ENCODE data around the gene TRPM8.

The TRPM8 gene

GRCh38 chr2:233991196-233991595 is 74.0 kb downstream of the TRPM8 start:
- Histone ChIP-seq H3K4me2 (ENCODE audit: low read length) (no peak overlapping the region), H3K9me3 (replicated peaks; ENCODE audit: low read length) (no peaks in the 10 kb centered on the region), H3K4me3 (ENCODE audit: low read length) (no peak overlapping the region), H3K36me3 (ENCODE audit: insufficient read depth, low read length) (no peaks in the 10 kb centered on the region), H3K9ac (ENCODE audit: low read depth, low read length) (no peak overlapping the region), H3K27me3 (ENCODE audit: control insufficient read depth, insufficient read depth, low read length) (peaks cover 4% of the 10 kb centered on the region), H3K4me1 (ENCODE audit: control insufficient read depth, insufficient read depth, low read length) (no peaks in the 10 kb centered on the region)

GRCh38 chr2:233992513-233993217 is 75.5 kb downstream of the TRPM8 start:
- H3K9me3 ChIP-seq (replicated peaks; ENCODE audit: low read length), result no peaks in the 10 kb centered on the region
- peaks cover 4% of the 10 kb centered on the region for H3K27me3 ChIP-seq (ENCODE audit: control insufficient read depth, insufficient read depth, low read length)
- no peak overlapping the region for H3K9ac ChIP-seq (ENCODE audit: low read depth, low read length)
- H3K4me1 ChIP-seq (ENCODE audit: control insufficient read depth, insufficient read depth, low read length), result no peaks in the 10 kb centered on the region
- H3K4me2 ChIP-seq (ENCODE audit: low read length), result no peak overlapping the region
- H3K36me3 ChIP-seq (ENCODE audit: insufficient read depth, low read length), result no peaks in the 10 kb centered on the region
- H3K4me3 ChIP-seq (ENCODE audit: low read length), result no peak overlapping the region

- Histone ChIP-seq H3K9me3 (replicated peaks; ENCODE audit: low read length) (no peaks in the 10 kb centered on the region), H3K4me3 (ENCODE audit: low read length) (no peak overlapping the region), H3K4me1 (ENCODE audit: control insufficient read depth, insufficient read depth, low read length) (no peaks in the 10 kb centered on the region), H3K27me3 (ENCODE audit: control insufficient read depth, insufficient read depth, low read length) (peaks cover 4% of the 10 kb centered on the region), H3K9ac (ENCODE audit: low read depth, low read length) (no peak overlapping the region), H3K36me3 (ENCODE audit: insufficient read depth, low read length) (no peaks in the 10 kb centered on the region), H3K4me2 (ENCODE audit: low read length) (no peak overlapping the region)
Observed at GRCh38 chr2:233993461-233993860, 76.3 kb downstream of the TRPM8 start.

- Histone ChIP-seq H3K4me1 (ENCODE audit: control insufficient read depth, insufficient read depth, low read length) (no peaks in the 10 kb centered on the region), H3K36me3 (ENCODE audit: insufficient read depth, low read length) (no peaks in the 10 kb centered on the region), H3K27me3 (ENCODE audit: control insufficient read depth, insufficient read depth, low read length) (peaks cover 4% of the 10 kb centered on the region), H3K4me2 (ENCODE audit: low read length) (no peak overlapping the region), H3K9ac (ENCODE audit: low read depth, low read length) (no peak overlapping the region), H3K4me3 (ENCODE audit: low read length) (no peak overlapping the region), H3K9me3 (replicated peaks; ENCODE audit: low read length) (no peaks in the 10 kb centered on the region)
Observed at GRCh38 chr2:233994151-233994550, 77.0 kb downstream of the TRPM8 start.

GRCh38 chr2:233996000-233996399 is 78.8 kb downstream of the TRPM8 start:
- H3K4me3 ChIP-seq (ENCODE audit: low read length), result no peak overlapping the region
- H3K36me3 ChIP-seq (ENCODE audit: insufficient read depth, low read length), result no peaks in the 10 kb centered on the region
- H3K4me2 ChIP-seq (ENCODE audit: low read length), result no peak overlapping the region
- H3K27me3 ChIP-seq (ENCODE audit: control insufficient read depth, insufficient read depth, low read length), result peaks cover 4% of the 10 kb centered on the region
- H3K9ac ChIP-seq (ENCODE audit: low read depth, low read length), result no peak overlapping the region
- H3K9me3 ChIP-seq (replicated peaks; ENCODE audit: low read length), result no peaks in the 10 kb centered on the region
- no peaks in the 10 kb centered on the region for H3K4me1 ChIP-seq (ENCODE audit: control insufficient read depth, insufficient read depth, low read length)

- Histone ChIP-seq H3K4me2 (ENCODE audit: low read length) (no peak overlapping the region), H3K4me1 (ENCODE audit: control insufficient read depth, insufficient read depth, low read length) (no peaks in the 10 kb centered on the region), H3K9me3 (replicated peaks; ENCODE audit: low read length) (no peaks in the 10 kb centered on the region), H3K27me3 (ENCODE audit: control insufficient read depth, insufficient read depth, low read length) (peaks cover 4% of the 10 kb centered on the region), H3K9ac (ENCODE audit: low read depth, low read length) (no peak overlapping the region), H3K36me3 (ENCODE audit: insufficient read depth, low read length) (no peaks in the 10 kb centered on the region), H3K4me3 (ENCODE audit: low read length) (no peak overlapping the region)
Observed at GRCh38 chr2:233996461-233996860, 79.3 kb downstream of the TRPM8 start.

GRCh38 chr2:233997707-233998106 is 80.5 kb downstream of the TRPM8 start:
- Histone ChIP-seq H3K9ac (ENCODE audit: low read depth, low read length) (no peak overlapping the region), H3K36me3 (ENCODE audit: insufficient read depth, low read length) (no peaks in the 10 kb centered on the region)

GRCh38 chr2:233999182-233999581 is 82.0 kb downstream of the TRPM8 start:
- Histone ChIP-seq H3K4me1 (ENCODE audit: control insufficient read depth, insufficient read depth, low read length) (peaks cover 11% of the 10 kb centered on the region), H3K4me2 (ENCODE audit: low read length) (no peak overlapping the region), H3K9ac (ENCODE audit: low read depth, low read length) (no peak overlapping the region), H3K4me3 (ENCODE audit: low read length) (no peak overlapping the region), H3K27me3 (ENCODE audit: control insufficient read depth, insufficient read depth, low read length) (peaks cover 2% of the 10 kb centered on the region), H3K36me3 (ENCODE audit: insufficient read depth, low read length) (no peaks in the 10 kb centered on the region), H3K9me3 (replicated peaks; ENCODE audit: low read length) (no peaks in the 10 kb centered on the region)

More at GRCh38 chr2:233997707-233998106, 80.5 kb downstream of the TRPM8 start:
- Histone ChIP-seq H3K4me3 (ENCODE audit: low read length) (no peak overlapping the region), H3K4me2 (ENCODE audit: low read length) (no peak overlapping the region), H3K4me1 (ENCODE audit: control insufficient read depth, insufficient read depth, low read length) (no peaks in the 10 kb centered on the region), H3K9me3 (replicated peaks; ENCODE audit: low read length) (no peaks in the 10 kb centered on the region), H3K27me3 (ENCODE audit: control insufficient read depth, insufficient read depth, low read length) (peaks cover 4% of the 10 kb centered on the region)

GRCh38 chr2:234001380-234002160 is 84.4 kb downstream of the TRPM8 start:
- Histone ChIP-seq H3K4me2 (ENCODE audit: low read length) (no peak overlapping the region), H3K4me3 (ENCODE audit: low read length) (no peak overlapping the region), H3K4me1 (ENCODE audit: control insufficient read depth, insufficient read depth, low read length) (peaks cover 16% of the 10 kb centered on the region), H3K9me3 (replicated peaks; ENCODE audit: low read length) (no peaks in the 10 kb centered on the region), H3K9ac (ENCODE audit: low read depth, low read length) (no peak overlapping the region), H3K36me3 (ENCODE audit: insufficient read depth, low read length) (no peaks in the 10 kb centered on the region), H3K27me3 (ENCODE audit: control insufficient read depth, insufficient read depth, low read length) (no peaks in the 10 kb centered on the region)

- no peaks in the 10 kb centered on the region for H3K9me3 ChIP-seq (replicated peaks; ENCODE audit: low read length)
- no peaks in the 10 kb centered on the region for H3K36me3 ChIP-seq (ENCODE audit: insufficient read depth, low read length)
- no peak overlapping the region for H3K9ac ChIP-seq (ENCODE audit: low read depth, low read length)
- no peak overlapping the region for H3K4me2 ChIP-seq (ENCODE audit: low read length)
- no peak overlapping the region for H3K4me3 ChIP-seq (ENCODE audit: low read length)
- peaks cover 16% of the 10 kb centered on the region for H3K4me1 ChIP-seq (ENCODE audit: control insufficient read depth, insufficient read depth, low read length)
- no peaks in the 10 kb centered on the region for H3K27me3 ChIP-seq (ENCODE audit: control insufficient read depth, insufficient read depth, low read length)
Observed at GRCh38 chr2:234002281-234002680, 85.1 kb downstream of the TRPM8 start.

GRCh38 chr2:234003972-234004617 is 86.9 kb downstream of the TRPM8 start:
- H3K27me3 ChIP-seq (ENCODE audit: control insufficient read depth, insufficient read depth, low read length), result no peaks in the 10 kb centered on the region
- H3K9me3 ChIP-seq (replicated peaks; ENCODE audit: low read length), result no peaks in the 10 kb centered on the region
- peaks cover 16% of the 10 kb centered on the region for H3K4me1 ChIP-seq (ENCODE audit: control insufficient read depth, insufficient read depth, low read length)
- peak overlapping the region; percentile 41 for H3K4me2 ChIP-seq (ENCODE audit: low read length)
- H3K9ac ChIP-seq (ENCODE audit: low read depth, low read length), result no peak overlapping the region
- peak overlapping the region; percentile 41 for H3K4me3 ChIP-seq (ENCODE audit: low read length)
- H3K36me3 ChIP-seq (ENCODE audit: insufficient read depth, low read length), result no peaks in the 10 kb centered on the region

Measured in skeletal muscle satellite cell (primary cell).